Mammary epithelial cell (primary cell): ENCODE data around the gene KLK7.

ENCODE experiments used
- EZH2 ChIP-seq: IDR thresholded peaks from 2 replicates; pipeline ENCODE4 v1.6.1; 2012; ENCODE audit warnings: low read length, inconsistent platforms, borderline replicate concordance
- TF ChIP-seq, protein P1 (sequence below), 2 donors: IDR thresholded peaks in 1 of 2; conservative IDR thresholded peaks in 1 of 2; 2 replicates each; pipeline ENCODE4 v1.5.1; 2011 to 2012; ENCODE audit warnings: inconsistent platforms in 2 of 2, low read length in 2 of 2, mild to moderate bottlenecking in 2 of 2, control low read depth in 1 of 2, low read depth in 1 of 2; ENCODE audit not compliant: insufficient read depth in 1 of 2; ENCODE audit errors: extremely low read depth in 1 of 2

DNA sequence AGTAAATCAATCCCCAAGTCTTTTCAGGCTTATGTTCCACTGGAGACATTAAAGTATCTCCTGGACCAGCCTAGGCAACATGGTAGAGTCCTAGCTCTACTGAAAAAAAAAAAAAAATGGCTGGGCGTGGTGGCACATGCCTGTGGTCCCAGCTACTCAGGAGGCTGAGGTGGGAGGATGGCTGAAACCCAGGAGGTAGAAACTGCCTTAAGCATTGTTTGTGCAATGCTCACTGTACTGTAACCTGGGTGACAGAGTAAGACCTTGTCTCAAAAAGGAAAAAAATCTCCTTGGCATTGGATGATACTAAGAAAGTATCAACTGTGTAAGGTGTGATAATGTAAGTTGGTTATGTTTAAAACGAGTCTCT is 8.9 kb upstream of the KLK7 start:
- TF ChIP-seq, protein P1, sequence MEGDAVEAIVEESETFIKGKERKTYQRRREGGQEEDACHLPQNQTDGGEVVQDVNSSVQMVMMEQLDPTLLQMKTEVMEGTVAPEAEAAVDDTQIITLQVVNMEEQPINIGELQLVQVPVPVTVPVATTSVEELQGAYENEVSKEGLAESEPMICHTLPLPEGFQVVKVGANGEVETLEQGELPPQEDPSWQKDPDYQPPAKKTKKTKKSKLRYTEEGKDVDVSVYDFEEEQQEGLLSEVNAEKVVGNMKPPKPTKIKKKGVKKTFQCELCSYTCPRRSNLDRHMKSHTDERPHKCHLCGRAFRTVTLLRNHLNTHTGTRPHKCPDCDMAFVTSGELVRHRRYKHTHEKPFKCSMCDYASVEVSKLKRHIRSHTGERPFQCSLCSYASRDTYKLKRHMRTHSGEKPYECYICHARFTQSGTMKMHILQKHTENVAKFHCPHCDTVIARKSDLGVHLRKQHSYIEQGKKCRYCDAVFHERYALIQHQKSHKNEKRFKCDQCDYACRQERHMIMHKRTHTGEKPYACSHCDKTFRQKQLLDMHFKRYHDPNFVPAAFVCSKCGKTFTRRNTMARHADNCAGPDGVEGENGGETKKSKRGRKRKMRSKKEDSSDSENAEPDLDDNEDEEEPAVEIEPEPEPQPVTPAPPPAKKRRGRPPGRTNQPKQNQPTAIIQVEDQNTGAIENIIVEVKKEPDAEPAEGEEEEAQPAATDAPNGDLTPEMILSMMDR (conservative IDR thresholded peaks at IDR 0.05 in 1 of 2, IDR thresholded peaks at IDR 0.05 in 1 of 2; ENCODE audit: extremely low read depth in 1 of 2, insufficient read depth in 1 of 2, low read depth in 1 of 2, low read length in 2 of 2) = no peak
- TF ChIP-seq EZH2 = no peak
